HCT116 (cell line): Measurements from ENCODE around the gene PCNT. TPM values are rescaled to one million over a fixed set of nuclear protein-coding genes. Genes with fewer than 3 reads are reported as not detected.

Source experiments
- ATAC-seq: fragments of 200-7000 bp; cut with Tn5 transposase; 2 replicates; pipeline ENCODE4 v1.9.1; 2020; ENCODE audit warnings: mild to moderate bottlenecking, moderate library complexity
- BruUV-seq: library from RNA; stranded (reverse); fragments of 400-500 nt; replicated peaks from 2 replicates; lab custom pipeline; 2021; lab: Mats Ljungman, UMichigan
- CTCF ChIA-PET: fragments of 300-600 bp; sonication (Branson Sonifier 250); formaldehyde crosslinking; loops from one replicate; lab custom pipeline; 2021; ENCODE audit warnings: antibody characterized with exemption; lab: Charles Lee
- POLR2A ChIA-PET: fragments of 300-600, 350-600 bp; sonication (Branson Sonifier 250); formaldehyde crosslinking; loops from one replicate; lab custom pipeline; 2021; ENCODE audit warnings: antibody characterized with exemption; lab: Charles Lee
- RAD21 ChIA-PET, 2 experiments: fragments of 300-600 bp; sonication (Branson Sonifier 250); formaldehyde crosslinking; loops; one replicate each; lab custom pipeline; 2023; ENCODE audit warnings: low total read pairs in 2 of 2; ENCODE audit not compliant: uncharacterized antibody in 2 of 2, unreplicated experiment in 2 of 2, low non-redundant PET in 1 of 2; lab: Charles Lee
- DNase-seq: peaks from one replicate; pipeline ENCODE4 v3.0.0-alpha.2; 2010; ENCODE audit warnings: low read depth, low spot score
- H2AFZ ChIP-seq: fragments of 200-600 bp; shearing (Covaris generic), sonication (generic); 2 replicates; pipeline ENCODE4 v1.6.1; 2017; ENCODE audit warnings: low read depth, mixed run types, mixed read lengths, antibody characterized with exemption, low read length; ENCODE audit not compliant: poor library complexity, severe bottlenecking
- H3K27ac ChIP-seq: 2 replicates; pipeline ENCODE4 v1.5.1; 2012; ENCODE audit warnings: low read depth, low read length
- H3K27me3 ChIP-seq: fragments of 200-600 bp; sonication (generic); 2 replicates; pipeline ENCODE4 v1.6.1; 2016; ENCODE audit warnings: mixed run types, low read length, mixed read lengths; ENCODE audit not compliant: insufficient read depth
- H3K36me3 ChIP-seq, 2 experiments: fragments of 200-500 bp in 1 of 2; fragments of 200-600 bp in 1 of 2; sonication (Bioruptor generic) in 1 of 2; sonication (generic) in 1 of 2; 2 replicates each; pipeline versions ENCODE4 v1.5.1 to v1.6.1; 2014 to 2016; ENCODE audit warnings: low read length in 2 of 2, inconsistent platforms in 1 of 2, mixed read lengths in 1 of 2, mixed run types in 1 of 2; ENCODE audit not compliant: insufficient read depth in 2 of 2, control insufficient read depth in 1 of 2
- H3K4me1 ChIP-seq, 2 experiments: fragments of 200-600 bp in 1 of 2; sonication (generic) in 1 of 2; 2 replicates each; pipeline versions ENCODE4 v1.5.1 to v1.6.1; 2012 to 2017; ENCODE audit warnings: low read length in 2 of 2, inconsistent platforms in 1 of 2, mild to moderate bottlenecking in 1 of 2, mixed read lengths in 1 of 2, mixed run types in 1 of 2, moderate library complexity in 1 of 2; ENCODE audit not compliant: insufficient read depth in 2 of 2, control insufficient read depth in 1 of 2
- H3K4me2 ChIP-seq: fragments of 200-600 bp; sonication (generic); 2 replicates; pipeline ENCODE4 v1.6.1; 2017; ENCODE audit warnings: mixed run types, low read length, mixed read lengths
- H3K4me3 ChIP-seq, 2 experiments: fragments of 200-600 bp in 1 of 2; sonication (generic) in 1 of 2; replicated peaks in 1 of 2; 2 replicates each; pipeline ENCODE4 v1.5.1; 2011 to 2016; ENCODE audit warnings: low read length in 2 of 2, control low read depth in 1 of 2, low read depth in 1 of 2, mild to moderate bottlenecking in 1 of 2, mixed read lengths in 1 of 2, mixed run types in 1 of 2
- H3K79me2 ChIP-seq: fragments of 200-600 bp; sonication (generic); 2 replicates; pipeline ENCODE4 v1.6.1; 2017; ENCODE audit warnings: mild to moderate bottlenecking, mixed run types, low read length, moderate library complexity, mixed read lengths; ENCODE audit not compliant: insufficient read depth
- H3K9ac ChIP-seq: fragments of 200-600 bp; sonication (generic); 2 replicates; pipeline ENCODE4 v1.6.1; 2016; ENCODE audit warnings: low read length, mixed read lengths
- H3K9me2 ChIP-seq: fragments of 200-600 bp; sonication (generic), shearing (Covaris generic); 2 replicates; pipeline ENCODE4 v1.6.1; 2017; ENCODE audit warnings: mixed run types, mild to moderate bottlenecking, moderate library complexity; ENCODE audit not compliant: insufficient read depth
- H3K9me3 ChIP-seq, 2 experiments: fragments of 200-500 bp in 1 of 2; fragments of 200-600 bp in 1 of 2; sonication (Bioruptor generic) in 1 of 2; sonication (generic) in 1 of 2; 2 replicates each; pipeline ENCODE4 v1.6.1; 2014 to 2017; ENCODE audit warnings: low read length in 2 of 2, mixed read lengths in 2 of 2, inconsistent platforms in 1 of 2, low read depth in 1 of 2, mild to moderate bottlenecking in 1 of 2, mixed run types in 1 of 2, moderate library complexity in 1 of 2; ENCODE audit not compliant: control insufficient read depth in 1 of 2, insufficient read depth in 1 of 2
- H4K20me1 ChIP-seq: fragments of 200-600 bp; sonication (generic), shearing (Covaris generic); 2 replicates; pipeline ENCODE4 v1.6.1; 2017; ENCODE audit warnings: mixed run types, mild to moderate bottlenecking, moderate library complexity; ENCODE audit not compliant: insufficient read depth
- CBX3 ChIP-seq: IDR thresholded peaks from 2 replicates; pipeline ENCODE4 v1.6.1; 2012; ENCODE audit warnings: low read depth
- CEBPB ChIP-seq: IDR thresholded peaks from 2 replicates; pipeline ENCODE4 v1.6.1; 2012; ENCODE audit warnings: low read depth
- CTCF ChIP-seq, 3 experiments: fragments of 200-600 bp in 1 of 3; sonication (generic) in 1 of 3; IDR thresholded peaks in 2 of 3; conservative IDR thresholded peaks in 1 of 3; 2 replicates each; pipeline ENCODE4 v1.5.1; 2012 to 2017; ENCODE audit warnings: low read depth in 2 of 3, low read length in 2 of 3, antibody characterized with exemption in 1 of 3, borderline replicate concordance in 1 of 3, control low read depth in 1 of 3, mild to moderate bottlenecking in 1 of 3, mixed read lengths in 1 of 3, mixed run types in 1 of 3, moderate library complexity in 1 of 3; ENCODE audit not compliant: insufficient read depth in 1 of 3
- ELF1 ChIP-seq: IDR thresholded peaks from 2 replicates; pipeline ENCODE4 v1.6.1; 2012; ENCODE audit warnings: low read depth, borderline replicate concordance
- EZH2 ChIP-seq: fragments of 200-600 bp; sonication (generic); IDR thresholded peaks from 2 replicates; pipeline ENCODE4 v1.6.1; 2017; ENCODE audit warnings: antibody characterized with exemption, mixed run types
- EZH2phosphoT487 ChIP-seq: fragments of 200-600 bp; IDR thresholded peaks from 2 replicates; pipeline ENCODE4 v1.6.1; 2018; ENCODE audit warnings: antibody characterized with exemption, borderline replicate concordance
- FOSL1 ChIP-seq: IDR thresholded peaks from 2 replicates; pipeline ENCODE4 v1.6.1; 2012; ENCODE audit warnings: low read depth
- MAX ChIP-seq: IDR thresholded peaks from 2 replicates; pipeline ENCODE4 v1.6.1; 2012
- POLR2A ChIP-seq: IDR thresholded peaks from 2 replicates; pipeline ENCODE4 v1.7.0; 2011; ENCODE audit warnings: borderline replicate concordance; ENCODE audit not compliant: insufficient read depth, insufficient read length; ENCODE audit errors: extremely low read depth
- POLR2AphosphoS5 ChIP-seq: IDR thresholded peaks from 2 replicates; pipeline ENCODE4 v1.6.1; 2011; ENCODE audit warnings: mild to moderate bottlenecking, low read depth, low read length, moderate library complexity
- RAD21 ChIP-seq: IDR thresholded peaks from 2 replicates; pipeline ENCODE4 v1.6.1; 2012; ENCODE audit warnings: low read depth, mild to moderate bottlenecking
- REST ChIP-seq: IDR thresholded peaks from 2 replicates; pipeline ENCODE4 v1.6.1; 2012; ENCODE audit warnings: low read depth
- SIN3A ChIP-seq: IDR thresholded peaks from 2 replicates; pipeline ENCODE4 v1.6.1; 2012; ENCODE audit warnings: low read depth
- SP1 ChIP-seq: IDR thresholded peaks from 2 replicates; pipeline ENCODE4 v1.6.1; 2012; ENCODE audit warnings: low read depth
- SRF ChIP-seq: IDR thresholded peaks from 2 replicates; pipeline ENCODE4 v1.6.1; 2012; ENCODE audit warnings: low read depth
- TCF7L2 ChIP-seq: IDR thresholded peaks from 2 replicates; pipeline ENCODE4 v1.7.0; 2011; ENCODE audit warnings: borderline replicate concordance, inconsistent platforms; ENCODE audit not compliant: insufficient read depth, insufficient read length; ENCODE audit errors: extremely low read depth
- ZFX ChIP-seq: fragments of 450-650 bp; IDR thresholded peaks from 2 replicates; pipeline ENCODE4 v1.6.1; 2017
- ZNF274 ChIP-seq: fragments of 200-500 bp; sonication (Bioruptor generic); IDR thresholded peaks from 2 replicates; pipeline ENCODE4 v1.6.1; 2014; ENCODE audit warnings: mild to moderate bottlenecking, low read depth, low read length, inconsistent platforms
- intact Hi-C: fragments of 100-400 bp; cut with micrococcal nuclease; formaldehyde crosslinking; loops from 2 replicates; pipeline ENCODE4 v1.10.0; 2022
- total RNA-seq: library from RNA; stranded (reverse); gene quantifications from one replicate; pipeline ENCODE4 v1.2.1, GENCODE V29; 2021; ENCODE audit not compliant: unreplicated experiment

PCNT gene
- total RNA-seq, 1 experiment from 2014 or later: 43.6 TPM

- BruUV-seq: no TSS peak
- H3K27me3 ChIP-seq: no peaks in the 10 kb centered on the region
- H3K4me3 ChIP-seq: peak overlapping the region in 1 of 2 experiments; percentile 82; a peak in 2 of 4 replicates
- peaks cover 44% of the 10 kb centered on the region for H3K79me2 ChIP-seq
- no peak overlapping the region for H3K9ac ChIP-seq
- TF ChIP-seq EZH2: no peak
- TF ChIP-seq ZFX: no peak
- no peak for TF ChIP-seq SP1
- TF ChIP-seq MAX: no peak
- no peak for TF ChIP-seq REST
- TF ChIP-seq SRF: no peak
- no peak for TF ChIP-seq CBX3
- no peak for TF ChIP-seq POLR2A
- no peak for TF ChIP-seq POLR2AphosphoS5
- no peak for TF ChIP-seq CEBPB
- no peak for TF ChIP-seq RAD21
- TF ChIP-seq TCF7L2: no peak
- TF ChIP-seq CTCF (IDR thresholded peaks at IDR 0.05 in 2 of 3, conservative IDR thresholded peaks at IDR 0.05 in 1 of 3; ENCODE audit: borderline replicate concordance in 1 of 3, insufficient read depth in 1 of 3, low read depth in 2 of 3, low read length in 2 of 3): no peak
- TF ChIP-seq ELF1: no peak
- TF ChIP-seq FOSL1: no peak
- TF ChIP-seq EZH2phosphoT487: no peak
- TF ChIP-seq SIN3A: no peak
- TF ChIP-seq ZNF274: no peak
- TF ChIP-seq, all 23 proteins: peak for 0
- ATAC-seq: no peak
- POLR2A ChIA-PET: no interaction called here
- Histone ChIP-seq H3K4me1 (peaks cover 26 to 40% of the 10 kb centered on the region in 2 experiments), H3K27ac (no peak overlapping the region), H4K20me1 (no peaks in the 10 kb centered on the region), H3K36me3 (no peaks in the 10 kb centered on the region; a peak in 1 of 4 replicates), H3K9me2 (no peaks in the 10 kb centered on the region), H2AFZ (no peak overlapping the region), H3K4me2 (peak overlapping the region; percentile 95; the same call in 1 of the 2 replicates), H3K9me3 (no peaks in the 10 kb centered on the region)
- RAD21 ChIA-PET: no interaction called here
- intact Hi-C loops: loop anchor here (5.0 kb wide), 1 partner anchor 129 kb away; a partner anchor contains a TSS
- no peak for DNase-seq
- CTCF ChIA-PET: no interaction called here
Measured at GRCh38 chr21:46456750-46457149, 132.8 kb downstream of the PCNT start.
